Tibial artery (tissue), 4 donors: Measurements from ENCODE around the gene ASB2.

ENCODE experiments used
- DNase-seq, 2 donors: peaks; one replicate each; pipeline ENCODE4 v3.0.0-alpha.2; 2019
- H3K27ac ChIP-seq, 2 donors: fragments of 200-600 bp; sonication (generic) in 1 of 2; 1 replicate in 1 of 2; 2 replicates in 1 of 2; pipeline ENCODE4 v1.5.1; 2018 to 2019; ENCODE audit warnings: mild to moderate bottlenecking in 1 of 2
- H3K27me3 ChIP-seq, 2 donors: fragments of 200-600 bp; sonication (generic) in 1 of 2; one replicate each; pipeline versions ENCODE4 v1.5.1 to v1.6.0; 2016 to 2019
- H3K36me3 ChIP-seq, 3 donors: fragments of 200-600 bp; sonication (generic) in 2 of 3; one replicate each; pipeline ENCODE4 v1.5.1; 2016 to 2019; ENCODE audit warnings: mild to moderate bottlenecking in 2 of 3
- H3K4me1 ChIP-seq, 4 donors: fragments of 200-600 bp; sonication (generic) in 2 of 4; 1 replicate in 3 of 4; 2 replicates in 1 of 4; pipeline ENCODE4 v1.5.1; 2016 to 2019
- H3K4me3 ChIP-seq, 2 donors: fragments of 200-600 bp; sonication (generic) in 1 of 2; 1 replicate in 1 of 2; 2 replicates in 1 of 2; pipeline ENCODE4 v1.5.1; 2018 to 2019; ENCODE audit warnings: mild to moderate bottlenecking in 2 of 2
- H3K9me3 ChIP-seq, 3 donors: fragments of 200-600 bp; sonication (generic) in 1 of 3; one replicate each; pipeline ENCODE4 v1.5.1; 2016 to 2019
- CTCF ChIP-seq, 2 experiments: fragments of 200-600 bp in 1 of 2; fragments of 450-650 bp in 1 of 2; IDR thresholded peaks; one replicate each; pipeline ENCODE4 v1.5.1; 2017 to 2019; ENCODE audit warnings: antibody characterized with exemption in 2 of 2, mild to moderate bottlenecking in 1 of 2, moderate library complexity in 1 of 2
- intact Hi-C: fragments of 100-400 bp; cut with DNase I; formaldehyde crosslinking; loops from one replicate; pipeline ENCODE4 v1.15.0; 2023; ENCODE audit warnings: low total_unique reads

The ASB2 gene

GRCh38 chr14:94008234-94008633 lies 31.9 kb upstream of the ASB2 start:
- H3K36me3 ChIP-seq: no peaks in the 10 kb centered on the region

GRCh38 chr14:94005324-94006073 lies 29.1 kb upstream of the ASB2 start:
- no peak for DNase-seq
- H3K27me3 ChIP-seq: peaks cover 0 to 12% of the 10 kb centered on the region in 2 donors
- H3K4me1 ChIP-seq: peaks cover 0 to 7% (median 0%) of the 10 kb centered on the region in 4 donors
- TF ChIP-seq CTCF (IDR thresholded peaks at IDR 0.05): peak; percentile 14 to 25
- H3K9me3 ChIP-seq: no peaks in the 10 kb centered on the region
- H3K36me3 ChIP-seq: no peaks in the 10 kb centered on the region
- H3K4me3 ChIP-seq: no peak overlapping the region
- H3K27ac ChIP-seq: no peak overlapping the region
- intact Hi-C loops: loop anchor here (1.0 to 10.0 kb wide), 2 partner anchors 66 to 351 kb away; no protein-coding TSS in a partner anchor

More at GRCh38 chr14:94008234-94008633, 31.9 kb upstream of the ASB2 start:
- Histone ChIP-seq H3K27ac (no peak overlapping the region), H3K4me3 (no peak overlapping the region), H3K9me3 (no peaks in the 10 kb centered on the region), H3K4me1 (no peaks in the 10 kb centered on the region), H3K27me3 (peaks cover 0 to 24% of the 10 kb centered on the region in 2 donors)
- intact Hi-C loops: loop anchor here (10.0 kb wide), 1 partner anchor 353 kb away; no protein-coding TSS in a partner anchor
- DNase-seq: no peak
- no peak for TF ChIP-seq CTCF (IDR thresholded peaks at IDR 0.05)

GRCh38 chr14:94004015-94004414 lies 27.6 kb upstream of the ASB2 start:
- Histone ChIP-seq H3K36me3 (no peaks in the 10 kb centered on the region), H3K27ac (no peak overlapping the region), H3K27me3 (peaks cover 0 to 5% of the 10 kb centered on the region in 2 donors), H3K4me1 (peaks cover 0 to 7% (median 0%) of the 10 kb centered on the region in 4 donors), H3K4me3 (no peak overlapping the region), H3K9me3 (no peaks in the 10 kb centered on the region)
- no peak for TF ChIP-seq CTCF (IDR thresholded peaks at IDR 0.05)
- DNase-seq: no peak
- intact Hi-C loops: loop anchor here (10.0 kb wide), 1 partner anchor 349 kb away; no protein-coding TSS in a partner anchor

GRCh38 chr14:94003397-94003796 lies 27.0 kb upstream of the ASB2 start:
- TF ChIP-seq CTCF (IDR thresholded peaks at IDR 0.05): no peak
- H3K27me3 ChIP-seq: no peaks in the 10 kb centered on the region
- no peak overlapping the region for H3K4me3 ChIP-seq
- peaks cover 0 to 7% (median 0%) of the 10 kb centered on the region in 4 donors for H3K4me1 ChIP-seq
- no peak overlapping the region for H3K27ac ChIP-seq
- no peak for DNase-seq
- intact Hi-C loops: loop anchor here (10.0 kb wide), 1 partner anchor 349 kb away; no protein-coding TSS in a partner anchor
- no peaks in the 10 kb centered on the region for H3K9me3 ChIP-seq
- H3K36me3 ChIP-seq: no peaks in the 10 kb centered on the region

- Histone ChIP-seq H3K9me3 (no peaks in the 10 kb centered on the region), H3K36me3 (no peaks in the 10 kb centered on the region), H3K4me3 (no peak overlapping the region), H3K27ac (no peak overlapping the region), H3K4me1 (peaks cover 0 to 12% (median 2%) of the 10 kb centered on the region in 4 donors), H3K27me3 (no peaks in the 10 kb centered on the region)
- intact Hi-C loops: loop anchor here (1.0 to 10.0 kb wide), 2 partner anchors 61 to 347 kb away; no protein-coding TSS in a partner anchor
- peak in 1 of 2 donors; percentile 41 for DNase-seq
- TF ChIP-seq CTCF (IDR thresholded peaks at IDR 0.05): peak; percentile 95 to 96
Measured at GRCh38 chr14:94001501-94002396, 25.4 kb upstream of the ASB2 start.
